HepG2 (cell line): ENCODE measurements around the gene RPP21. TPM values are rescaled to one million over a fixed set of nuclear protein-coding genes. Genes with fewer than 3 reads are reported as not detected.

Source experiments
- ATF3 ChIP-seq: sonication (generic); formaldehyde crosslinking; IDR thresholded peaks from 2 replicates; pipeline ENCODE4 v1.4.0; 2020; ENCODE audit warnings: missing genetic modification reagents
- ATF7-NPFF ChIP-seq: sonication (generic); formaldehyde crosslinking; IDR thresholded peaks from 2 replicates; pipeline ENCODE4 v1.8.1; 2023; ENCODE audit warnings: mild to moderate bottlenecking, low read depth, missing genetic modification reagents, moderate library complexity
- CBX2 ChIP-seq, 2 experiments: fragments of 200-600 bp in 1 of 2; sonication (generic); formaldehyde crosslinking in 1 of 2; IDR thresholded peaks; 2 replicates each; pipeline versions ENCODE4 v1.7.0 to v1.8.1; 2018 to 2022; ENCODE audit warnings: low read depth in 2 of 2, low read length in 1 of 2, mild to moderate bottlenecking in 1 of 2, missing genetic modification reagents in 1 of 2
- CREB1 ChIP-seq, 2 experiments: fragments of 450-650 bp in 1 of 2; IDR thresholded peaks; 2 replicates each; pipeline ENCODE4 v1.6.1; 2016 to 2017; ENCODE audit warnings: control low read depth in 1 of 2, mild to moderate bottlenecking in 1 of 2, missing compliant biosample characterization in 1 of 2, missing genetic modification characterization in 1 of 2
- FOXJ3 ChIP-seq: sonication (generic); formaldehyde crosslinking; IDR thresholded peaks from 2 replicates; pipeline ENCODE4 v1.4.0; 2020; ENCODE audit warnings: missing genetic modification reagents, mild to moderate bottlenecking, borderline replicate concordance
- LBX2 ChIP-seq: sonication (generic); formaldehyde crosslinking; IDR thresholded peaks from 2 replicates; pipeline ENCODE4 v1.5.0; 2020; ENCODE audit warnings: missing genetic modification reagents, mild to moderate bottlenecking, borderline replicate concordance
- NFYC ChIP-seq: IDR thresholded peaks from 2 replicates; pipeline ENCODE4 v1.6.1; 2016; ENCODE audit warnings: missing genetic modification reagents, missing compliant biosample characterization
- NR2F1 ChIP-seq, 2 experiments: fragments of 450-650 bp in 1 of 2; formaldehyde crosslinking in 1 of 2; IDR thresholded peaks; 2 replicates each; pipeline versions ENCODE4 v1.5.0 to v1.6.1; 2016 to 2020; ENCODE audit warnings: mild to moderate bottlenecking in 1 of 2, missing compliant biosample characterization in 1 of 2, missing genetic modification reagents in 1 of 2, moderate library complexity in 1 of 2
- PHF21A ChIP-seq: sonication (generic); formaldehyde crosslinking; IDR thresholded peaks from 2 replicates; pipeline ENCODE4 v1.5.0; 2020; ENCODE audit warnings: mild to moderate bottlenecking, missing genetic modification reagents
- PRDM15 ChIP-seq: sonication (generic); formaldehyde crosslinking; IDR thresholded peaks from 2 replicates; pipeline ENCODE4 v1.4.0; 2020; ENCODE audit warnings: missing genetic modification reagents
- PRPF4 ChIP-seq: fragments of 200-400 bp; formaldehyde crosslinking; IDR thresholded peaks from 2 replicates; pipeline ENCODE4 v1.6.1; 2016; ENCODE audit warnings: low read length, low read depth; ENCODE audit not compliant: poor library complexity, severe bottlenecking
- SIX4 ChIP-seq: sonication (generic); formaldehyde crosslinking; IDR thresholded peaks from 2 replicates; pipeline ENCODE4 v1.4.0; 2020; ENCODE audit warnings: missing genetic modification reagents
- SRSF9 ChIP-seq: fragments of 200-400 bp; formaldehyde crosslinking; IDR thresholded peaks from 2 replicates; pipeline ENCODE4 v1.6.1; 2018; ENCODE audit warnings: borderline replicate concordance, mild to moderate bottlenecking, low read depth, low read length; ENCODE audit not compliant: insufficient read depth, poor library complexity, severe bottlenecking
- ZFP36L1 ChIP-seq: sonication (generic); formaldehyde crosslinking; IDR thresholded peaks from 2 replicates; pipeline ENCODE4 v1.8.0; 2022; ENCODE audit warnings: mild to moderate bottlenecking, missing genetic modification reagents, moderate library complexity
- ZFX ChIP-seq: sonication (generic); formaldehyde crosslinking; IDR thresholded peaks from 2 replicates; pipeline ENCODE4 v1.4.0; 2020; ENCODE audit warnings: mild to moderate bottlenecking, low read depth, missing genetic modification reagents, moderate library complexity
- ZNF224 ChIP-seq: sonication (generic); formaldehyde crosslinking; IDR thresholded peaks from 2 replicates; pipeline ENCODE4 v1.5.0; 2020; ENCODE audit warnings: mild to moderate bottlenecking, missing genetic modification reagents
- ZNF639 ChIP-seq: conservative IDR thresholded peaks from 2 replicates; pipeline ENCODE4 v1.6.1; 2018; ENCODE audit warnings: missing genetic modification reagents
- ZNF713 ChIP-seq: sonication (generic); formaldehyde crosslinking; IDR thresholded peaks from 2 replicates; pipeline ENCODE4 v1.4.0; 2020; ENCODE audit warnings: mild to moderate bottlenecking, missing genetic modification reagents
- ZNF768 ChIP-seq: sonication (generic); formaldehyde crosslinking; IDR thresholded peaks from 2 replicates; pipeline ENCODE4 v1.4.0; 2020; ENCODE audit warnings: missing genetic modification reagents
- polyA plus RNA-seq, 8 experiments: library from polyadenylated mRNA; depleted of rRNA in 3 of 8; stranded (reverse) in 7 of 8; unstranded in 1 of 8; fragments of >200 nt; fragmentation: Illumina TruSeq in 4 of 8; extraction: Trizol in 4 of 8; gene quantifications; 2 replicates each; pipeline versions ENCODE4 v1.2.1 to v1.2.3, GENCODE V29; 2011 to 2016; ENCODE audit warnings: low read depth in 4 of 8, missing spikeins in 1 of 8, mixed read lengths in 1 of 8; ENCODE audit not compliant: insufficient read depth in 1 of 8
- total RNA-seq, 5 experiments: library from RNA; depleted of rRNA; stranded (reverse); fragments of >200 nt; fragmentation: Illumina TruSeq; extraction: Trizol; gene quantifications; 2 replicates each; pipeline ENCODE4 v1.2.3, GENCODE V29; 2016; ENCODE audit warnings: low read depth in 1 of 5
- TF ChIP-seq, protein P1 (sequence below): IDR thresholded peaks from 2 replicates; pipeline ENCODE4 v1.6.1; 2016; ENCODE audit warnings: mild to moderate bottlenecking

Gene RPP21
- total and polyA plus RNA-seq, 2 of the 13 experiments (the other 11 are each of a cell fraction or from before 2014, with no cell fraction given), result 53.1 to 72.3 TPM

DNA sequence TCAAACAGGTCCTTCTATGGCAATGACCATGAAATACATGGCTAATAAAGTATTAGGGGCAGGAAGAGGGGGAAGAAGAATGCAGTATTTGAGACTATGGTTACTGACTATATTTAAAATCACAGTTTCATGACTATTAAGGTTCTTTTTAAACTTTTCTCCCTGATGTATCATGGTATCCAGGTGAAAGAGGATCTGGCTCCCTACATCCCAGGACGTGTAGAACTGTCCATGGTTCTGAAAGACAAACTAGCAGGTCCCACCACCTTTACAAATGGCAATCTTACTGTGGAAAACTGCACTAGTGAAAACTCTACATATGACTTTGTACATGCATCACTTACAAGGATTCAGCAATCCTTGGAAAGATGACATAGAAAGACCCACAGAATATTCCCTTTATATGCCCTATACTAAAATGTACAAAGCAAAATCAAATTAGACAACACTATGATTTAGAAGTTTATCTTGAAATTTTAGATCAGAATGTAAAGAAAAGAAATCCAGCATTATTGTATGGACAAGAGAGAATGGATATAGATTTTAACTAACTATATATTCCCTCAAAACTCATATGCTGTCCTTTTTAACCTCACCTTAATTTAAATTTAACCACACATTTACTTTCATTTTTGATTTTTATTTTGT is 33.5 kb downstream of the RPP21 start (continued):
- TF ChIP-seq FOXJ3 (CRISPR knock-in tag) (no peak), ATF7-NPFF (CRISPR knock-in tag) (no peak), PRDM15 (CRISPR knock-in tag) (no peak), SIX4 (CRISPR knock-in tag) (peak; percentile 71), ZNF639 (no peak), NR2F1 (CRISPR knock-in tag; IDR thresholded peaks at IDR 0.05) (no peak), ZNF768 (no peak), ZNF224 (CRISPR knock-in tag) (no peak), PHF21A (CRISPR knock-in tag) (no peak), ZFP36L1 (CRISPR knock-in tag) (no peak), SRSF9 (no peak), ZFX (CRISPR knock-in tag) (no peak), CREB1 (IDR thresholded peaks at IDR 0.05) (no peak), CREB1 (CRISPR knock-in tag; IDR thresholded peaks at IDR 0.05) (no peak), LBX2 (CRISPR knock-in tag) (no peak), CBX2 (IDR thresholded peaks at IDR 0.05; ENCODE audit: low read depth, low read length) (no peak), CBX2 (CRISPR knock-in tag; IDR thresholded peaks at IDR 0.05; ENCODE audit: low read depth) (no peak), ATF3 (CRISPR knock-in tag) (no peak), ZNF713 (CRISPR knock-in tag) (no peak), NFYC (CRISPR knock-in tag) (no peak), PRPF4 (no peak)
- TF ChIP-seq, protein P1, sequence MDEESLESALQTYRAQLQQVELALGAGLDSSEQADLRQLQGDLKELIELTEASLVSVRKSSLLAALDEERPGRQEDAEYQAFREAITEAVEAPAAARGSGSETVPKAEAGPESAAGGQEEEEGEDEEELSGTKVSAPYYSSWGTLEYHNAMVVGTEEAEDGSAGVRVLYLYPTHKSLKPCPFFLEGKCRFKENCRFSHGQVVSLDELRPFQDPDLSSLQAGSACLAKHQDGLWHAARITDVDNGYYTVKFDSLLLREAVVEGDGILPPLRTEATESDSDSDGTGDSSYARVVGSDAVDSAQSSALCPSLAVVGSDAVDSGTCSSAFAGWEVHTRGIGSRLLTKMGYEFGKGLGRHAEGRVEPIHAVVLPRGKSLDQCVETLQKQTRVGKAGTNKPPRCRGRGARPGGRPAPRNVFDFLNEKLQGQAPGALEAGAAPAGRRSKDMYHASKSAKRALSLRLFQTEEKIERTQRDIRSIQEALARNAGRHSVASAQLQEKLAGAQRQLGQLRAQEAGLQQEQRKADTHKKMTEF (CRISPR knock-in tag), result 0 out of 2 replicates have a peak, but pooled peaks have one; percentile 16
